K562 (cell line): ENCODE results near the gene SHMT1. TPM values are rescaled to one million over a fixed set of nuclear protein-coding genes. Genes with fewer than 3 reads are reported as not detected.

Experiments
- ATAC-seq: fragments of 200-7000 bp; cut with Tn5 transposase; 3 replicates; pipeline ENCODE4 v1.9.1; 2020; ENCODE audit warnings: moderate library complexity
- BruUV-seq: library from RNA; stranded (reverse); fragments of 400-500 nt; replicated peaks from 2 replicates; lab custom pipeline; 2021; lab: Mats Ljungman, UMichigan
- CTCF ChIA-PET: fragments of 300-600 bp; formaldehyde crosslinking; extraction: SDS; loops from one replicate; lab custom pipeline; 2021; ENCODE audit warnings: low intra/inter-chr PET ratio; lab: Yijun Ruan, JAX
- POLR2A ChIA-PET: fragments of 300-600, 350-650 bp; sonication (Branson Sonifier 250); formaldehyde crosslinking; extraction: SDS; loops from one replicate; lab custom pipeline; 2021; ENCODE audit warnings: antibody characterized with exemption, inconsistent platforms; lab: Yijun Ruan, JAX
- DNase-seq, 4 experiments: peaks; one replicate each; pipeline versions ENCODE4 v3.0.0 to v3.0.0-alpha.2; 2011 to 2018; ENCODE audit warnings: low spot score in 3 of 4, mixed read lengths in 3 of 4; ENCODE audit errors: extremely low read depth in 1 of 4
- FAIRE-seq: peaks from 2 replicates; lab custom pipeline; 2011; peaks lifted over from hg19 to GRCh38; lab: Jason Lieb, UNC
- H2AFZ ChIP-seq: 2 replicates; pipeline ENCODE4 v1.6.0; 2011; ENCODE audit warnings: low read depth, low read length, control low read depth, inconsistent platforms
- H3K27ac ChIP-seq: fragments of 200-600 bp; 3 replicates; pipeline ENCODE4 v1.8.0; 2011; ENCODE audit warnings: low read depth, mild to moderate bottlenecking, control low read depth, inconsistent platforms, low read length, moderate library complexity, mixed read lengths; ENCODE audit errors: extremely low read depth
- H3K27me3 ChIP-seq, 2 experiments: fragments of 300-600 bp in 1 of 2; 2 replicates in 1 of 2; 3 replicates in 1 of 2; pipeline versions ENCODE4 v1.6.0 to v1.8.0; 2011; ENCODE audit warnings: inconsistent platforms in 2 of 2, low read length in 2 of 2, mild to moderate bottlenecking in 1 of 2, mixed read lengths in 1 of 2, moderate library complexity in 1 of 2; ENCODE audit not compliant: control insufficient read depth in 2 of 2, insufficient read depth in 2 of 2
- H3K36me3 ChIP-seq: fragments of 300-600 bp; 3 replicates; pipeline ENCODE4 v1.8.0; 2011; ENCODE audit warnings: mild to moderate bottlenecking, low read length, inconsistent platforms; ENCODE audit not compliant: control insufficient read depth, insufficient read depth
- H3K4me1 ChIP-seq, 2 experiments: fragments of 200-600 bp in 1 of 2; replicated peaks in 1 of 2; 2 replicates in 1 of 2; 3 replicates in 1 of 2; pipeline versions ENCODE4 v1.5.1 to v1.8.0; 2011; ENCODE audit warnings: inconsistent platforms in 2 of 2, low read length in 2 of 2, mild to moderate bottlenecking in 1 of 2, mixed read lengths in 1 of 2, moderate library complexity in 1 of 2; ENCODE audit not compliant: control insufficient read depth in 2 of 2, insufficient read depth in 2 of 2
- H3K4me2 ChIP-seq: 2 replicates; pipeline ENCODE4 v1.6.1; 2011; ENCODE audit warnings: low read length, control low read depth, inconsistent platforms, mixed read lengths; ENCODE audit not compliant: insufficient read depth
- H3K4me3 ChIP-seq: fragments of 200-600 bp; sonication (generic), shearing (Covaris generic); 2 replicates; pipeline ENCODE4 v1.5.1; 2016; ENCODE audit warnings: control low read depth, inconsistent platforms
- H3K79me2 ChIP-seq: fragments of 200-600 bp; 3 replicates; pipeline ENCODE4 v1.8.0; 2011; ENCODE audit warnings: low read length, inconsistent platforms; ENCODE audit not compliant: control insufficient read depth, insufficient read depth
- H3K9ac ChIP-seq, 2 experiments: 2 replicates each; pipeline versions ENCODE4 v1.6.0 to v1.6.1; 2011; ENCODE audit warnings: low read depth in 2 of 2, low read length in 2 of 2, control low read depth in 1 of 2, inconsistent platforms in 1 of 2, mild to moderate bottlenecking in 1 of 2, mixed read lengths in 1 of 2; ENCODE audit not compliant: insufficient read depth in 1 of 2
- H3K9me1 ChIP-seq: one replicate; pipeline ENCODE4 v1.6.0; 2011; ENCODE audit warnings: inconsistent platforms, mild to moderate bottlenecking, low read length, moderate library complexity; ENCODE audit not compliant: control insufficient read depth, insufficient read depth
- H3K9me3 ChIP-seq: replicated peaks from 2 replicates; pipeline ENCODE4 v1.5.1; 2011; ENCODE audit warnings: low read depth, low read length, inconsistent platforms; ENCODE audit not compliant: control insufficient read depth, insufficient read depth
- H4K20me1 ChIP-seq: replicated peaks from 2 replicates; pipeline ENCODE4 v1.6.1; 2011; ENCODE audit warnings: low read length, inconsistent platforms, mixed read lengths; ENCODE audit not compliant: control insufficient read depth, insufficient read depth
- FOXA1 ChIP-seq: fragments of 450-650 bp; IDR thresholded peaks from 2 replicates; pipeline ENCODE4 v1.6.1; 2016; ENCODE audit warnings: mild to moderate bottlenecking, borderline replicate concordance
- HDAC8 ChIP-seq: fragments of 450-650 bp; IDR thresholded peaks from 2 replicates; pipeline ENCODE4 v1.6.1; 2016; ENCODE audit warnings: mild to moderate bottlenecking, missing genetic modification characterization, moderate library complexity, missing compliant biosample characterization
- LEF1 ChIP-seq: fragments of 450-650 bp; IDR thresholded peaks from 2 replicates; pipeline ENCODE4 v1.6.1; 2016; ENCODE audit warnings: mild to moderate bottlenecking
- MAZ ChIP-seq, 2 experiments: fragments of 450-650 bp in 1 of 2; sonication (generic) in 1 of 2; formaldehyde crosslinking; IDR thresholded peaks in 1 of 2; conservative IDR thresholded peaks in 1 of 2; 2 replicates each; pipeline versions ENCODE4 v1.4.0 to v1.5.0; 2020; ENCODE audit warnings: mild to moderate bottlenecking in 1 of 2, missing genetic modification reagents in 1 of 2
- NCOR1 ChIP-seq: fragments of 450-650 bp; IDR thresholded peaks from 2 replicates; pipeline ENCODE4 v1.6.1; 2016; ENCODE audit warnings: mild to moderate bottlenecking, moderate library complexity
- NR2F6 ChIP-seq: fragments of 450-650 bp; formaldehyde crosslinking; IDR thresholded peaks from 2 replicates; pipeline ENCODE4 v1.4.0; 2020; ENCODE audit warnings: mild to moderate bottlenecking
- PURB ChIP-seq: sonication (generic); formaldehyde crosslinking; IDR thresholded peaks from 2 replicates; pipeline ENCODE4 v1.9.0; 2021; ENCODE audit warnings: low read depth, mild to moderate bottlenecking, missing genetic modification reagents
- RBM14 ChIP-seq: fragments of 200-400 bp; formaldehyde crosslinking; IDR thresholded peaks from 2 replicates; pipeline ENCODE4 v1.6.1; 2018; ENCODE audit warnings: low read depth, mild to moderate bottlenecking, low read length, moderate library complexity, borderline replicate concordance; ENCODE audit not compliant: insufficient read depth
- RREB1 ChIP-seq: fragments of 250-450 bp; sonication (Bioruptor Pico); IDR thresholded peaks from 2 replicates; pipeline ENCODE4 v1.4.0; 2020
- SMAD1 ChIP-seq: fragments of 150-350 bp; IDR thresholded peaks from 2 replicates; pipeline ENCODE4 v1.6.1; 2014; ENCODE audit warnings: low read length, low read depth; ENCODE audit not compliant: partially characterized antibody
- SMAD4 ChIP-seq: fragments of 250-450 bp; sonication (Bioruptor Pico); conservative IDR thresholded peaks from 2 replicates; pipeline ENCODE4 v1.8.0; 2021; ENCODE audit warnings: inconsistent platforms, mild to moderate bottlenecking, moderate library complexity
- ZNF77 ChIP-seq: fragments of 250-450 bp; sonication (Bioruptor Pico); IDR thresholded peaks from 2 replicates; pipeline ENCODE4 v1.5.0; 2020
- WGBS: fragments of 100-300 bp; shearing (Covaris generic); methylation state at CpG from one replicate; pipeline ENCODE4 v1.1.6; 2016; ENCODE audit warnings: low coverage, mixed read lengths; ENCODE audit not compliant: insufficient coverage; ENCODE audit errors: missing lambda C conversion rate; 5-methylcytosine and 5-hydroxymethylcytosine counted together
- in situ Hi-C: fragments of 300-500 bp; cut with MboI; formaldehyde crosslinking; loops from 4 replicates; pipeline ENCODE4 v1.15.0; 2018; ENCODE audit warnings: inconsistent platforms, mixed read lengths
- intact Hi-C: fragments of 100-400 bp; cut with micrococcal nuclease; formaldehyde crosslinking; loops from 2 replicates; pipeline ENCODE4 v1.14.2; 2022
- polyA plus RNA-seq, 8 experiments: library from polyadenylated mRNA; depleted of rRNA in 4 of 8; stranded (reverse) in 5 of 8; unstranded in 3 of 8; fragments of >200 nt; fragmentation: Nextera tagmentation in 2 of 8; fragmentation: Illumina TruSeq in 1 of 8; extraction: Ambion mirVana in 2 of 8; extraction: Trizol in 1 of 8; gene quantifications; 2 replicates each; pipeline versions ENCODE4 v1.2.1 to v1.2.3, GENCODE V29; 2011 to 2014; ENCODE audit warnings: inconsistent platforms in 1 of 8, missing spikeins in 1 of 8
- total RNA-seq, 7 experiments: library from RNA; depleted of rRNA in 6 of 7; stranded (reverse); fragments of >200 nt in 6 of 7; fragmentation: Illumina TruSeq in 2 of 7; extraction: Trizol in 2 of 7; gene quantifications; 2 replicates each; pipeline versions ENCODE4 v1.2.1 to v1.2.3, GENCODE V29; 2011 to 2021; ENCODE audit warnings: low replicate concordance in 1 of 7
- TF ChIP-seq, protein P1 (sequence below): sonication (generic); formaldehyde crosslinking; IDR thresholded peaks from 2 replicates; pipeline ENCODE4 v1.8.0; 2022; ENCODE audit warnings: missing genetic modification reagents, mild to moderate bottlenecking, moderate library complexity, borderline replicate concordance

The SHMT1 gene
- total and polyA plus RNA-seq, 9 of the 15 experiments (the other 6 are each of a cell fraction or from before 2014, with no cell fraction given): 3.3 to 31.2 (median 23.3) TPM

GRCh38 chr17:18382441-18383078 lies 19.2 kb upstream of the SHMT1 start:
- in situ Hi-C loops: no loop called here
- ATAC-seq (no peak), DNase-seq (peak in 2 of 4 experiments; percentile 0), FAIRE-seq (no peak)
- ChIA-PET POLR2A (interaction anchor here (0.6 kb wide), 1 partner anchor 1565 kb away, joined by 3 read pairs; no protein-coding TSS in a partner anchor), CTCF (no interaction called here)
- WGBS: 11% methylated on average over 16 of the region's 36 CpGs
- no peak overlapping the region for H2AFZ ChIP-seq
- no peak overlapping the region for H3K4me2 ChIP-seq
- peaks cover 0 to 28% of the 10 kb centered on the region in 2 experiments; a peak in 2 of 5 replicates for H3K4me1 ChIP-seq
- no peak overlapping the region for H3K9ac ChIP-seq
- peaks cover 0 to 21% of the 10 kb centered on the region in 2 experiments; a peak in 2 of 5 replicates for H3K27me3 ChIP-seq
- TF ChIP-seq ZNF77 (CRISPR knock-in tag) (no peak), LEF1 (no peak), RREB1 (CRISPR knock-in tag) (no peak), HDAC8 (tag) (no peak), SMAD4 (CRISPR knock-in tag) (no peak), RBM14 (no peak), FOXA1 (no peak), SMAD1 (no peak), PURB (CRISPR knock-in tag) (no peak), NR2F6 (no peak), MAZ (CRISPR knock-in tag; conservative IDR thresholded peaks at IDR 0.05 in 1 of 2, IDR thresholded peaks at IDR 0.05 in 1 of 2) (no peak), NCOR1 (no peak)
- TF ChIP-seq, protein P1, sequence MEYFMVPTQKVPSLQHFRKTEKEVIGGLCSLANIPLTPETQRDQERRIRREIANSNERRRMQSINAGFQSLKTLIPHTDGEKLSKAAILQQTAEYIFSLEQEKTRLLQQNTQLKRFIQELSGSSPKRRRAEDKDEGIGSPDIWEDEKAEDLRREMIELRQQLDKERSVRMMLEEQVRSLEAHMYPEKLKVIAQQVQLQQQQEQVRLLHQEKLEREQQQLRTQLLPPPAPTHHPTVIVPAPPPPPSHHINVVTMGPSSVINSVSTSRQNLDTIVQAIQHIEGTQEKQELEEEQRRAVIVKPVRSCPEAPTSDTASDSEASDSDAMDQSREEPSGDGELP (CRISPR knock-in tag): no peak
- intact Hi-C loops: no loop called here
- H3K36me3 ChIP-seq: no peaks in the 10 kb centered on the region
- H3K4me3 ChIP-seq: no peak overlapping the region
- no peaks in the 10 kb centered on the region for H3K9me3 ChIP-seq
- no peaks in the 10 kb centered on the region for H4K20me1 ChIP-seq
- H3K9me1 ChIP-seq: no peaks in the 10 kb centered on the region
- no TSS peak for BruUV-seq
- H3K27ac ChIP-seq: no peak overlapping the region
- H3K79me2 ChIP-seq: no peaks in the 10 kb centered on the region
